Lower lobe of right lung (tissue), 2 donors: Measurements from ENCODE around the gene HTATIP2. TPM values are rescaled to one million over a fixed set of nuclear protein-coding genes. Genes with fewer than 3 reads are reported as not detected.

Experiments
- ATAC-seq, 2 donors: fragments of 200-7000 bp; cut with Tn5 transposase; one replicate each; pipeline ENCODE4 v1.9.1; 2020 to 2022; ENCODE audit warnings: mild to moderate bottlenecking in 2 of 2, moderate library complexity in 2 of 2
- DNase-seq: peaks from one replicate; pipeline ENCODE4 v3.0.0-alpha.2; 2020
- H3K27ac ChIP-seq: fragments of 200-600 bp; one replicate; pipeline ENCODE4 v1.8.0; 2022
- H3K27me3 ChIP-seq: fragments of 200-600 bp; one replicate; pipeline ENCODE4 v1.8.0; 2022; ENCODE audit warnings: low read depth
- H3K36me3 ChIP-seq: fragments of 200-600 bp; one replicate; pipeline ENCODE4 v1.8.0; 2022; ENCODE audit warnings: mild to moderate bottlenecking
- H3K4me1 ChIP-seq: fragments of 200-600 bp; one replicate; pipeline ENCODE4 v1.8.0; 2022
- H3K4me3 ChIP-seq: fragments of 200-600 bp; one replicate; pipeline ENCODE4 v1.8.0; 2022; ENCODE audit warnings: mild to moderate bottlenecking
- H3K9me3 ChIP-seq: fragments of 200-600 bp; one replicate; pipeline ENCODE4 v1.8.0; 2022
- CTCF ChIP-seq: fragments of 200-600 bp; IDR thresholded peaks from one replicate; pipeline ENCODE4 v1.8.0; 2022; ENCODE audit warnings: antibody characterized with exemption, mild to moderate bottlenecking
- intact Hi-C: fragments of 100-400 bp; cut with DNase I; formaldehyde crosslinking; loops from one replicate; pipeline ENCODE4 v1.11.0; 2022
- total RNA-seq: library from RNA; stranded (reverse); fragmentation: NEBNext Ultra II Directional; extraction: Animal tissue kit (Norgen Biotek cat#: 25700); gene quantifications from one replicate; pipeline ENCODE4 v1.2.1, GENCODE V29; 2021
- donor health status: DM: no; HTN: yes; CAD: no; lungs with severe emphysema.

Gene HTATIP2
- total RNA-seq, 1 donor from 2014 or later, result 54.4 TPM

- Histone ChIP-seq H3K9me3 (no peaks in the 10 kb centered on the region), H3K36me3 (peaks cover 18% of the 10 kb centered on the region), H3K4me1 (no peaks in the 10 kb centered on the region), H3K4me3 (no peak overlapping the region), H3K27ac (no peak overlapping the region), H3K27me3 (no peaks in the 10 kb centered on the region)
- no peak for TF ChIP-seq CTCF
- DNase-seq (no peak), ATAC-seq (no peak)
- intact Hi-C loops, result no loop called here
These were observed 65.7 kb downstream of the HTATIP2 start for GRCh38 chr11:20429216-20429615.

Other genes with a start within 250 kb of the HTATIP2 start
- gene DBX1, start 203.2 kb upstream of the HTATIP2 start, total RNA-seq, result not detected
- gene PRMT3, start 24.0 kb downstream of the HTATIP2 start, total RNA-seq, result 10.6 TPM
- gene SLC6A5, start 235.9 kb downstream of the HTATIP2 start, total RNA-seq, result not detected